GM23338 (cell line): ENCODE data around the gene PABPN1. TPM values are rescaled to one million over a fixed set of nuclear protein-coding genes. Genes with fewer than 3 reads are reported as not detected.
A peak's percentile ranks its signal among the peaks of the same experiment; 100 is the strongest.

Source experiments
- ATAC-seq: fragments of 200-7000 bp; cut with Tn5 transposase; 3 replicates; pipeline ENCODE4 v1.9.1; 2020
- DNase-seq: peaks from one replicate; pipeline ENCODE4 v3.0.0-alpha.2; 2015; ENCODE audit warnings: low spot score
- H2AFZ ChIP-seq: fragments of 200-600 bp; sonication (generic); 2 replicates; pipeline ENCODE4 v1.8.0; 2016; ENCODE audit warnings: antibody characterized with exemption, mild to moderate bottlenecking, moderate library complexity
- H3F3A ChIP-seq: fragments of 200-600 bp; sonication (generic); replicated peaks from 2 replicates; pipeline ENCODE4 v1.8.0; 2017; ENCODE audit warnings: antibody characterized with exemption, mixed run types, low read depth
- H3K27ac ChIP-seq: fragments of 200-600 bp; sonication (generic); 2 replicates; pipeline ENCODE4 v1.6.1; 2016; ENCODE audit warnings: low read depth
- H3K27me3 ChIP-seq: fragments of 200-600 bp; sonication (generic); 2 replicates; pipeline ENCODE4 v1.8.0; 2016; ENCODE audit warnings: mild to moderate bottlenecking, mixed run types, moderate library complexity; ENCODE audit not compliant: insufficient read depth
- H3K36me3 ChIP-seq: fragments of 200-600 bp; sonication (generic); 2 replicates; pipeline ENCODE4 v1.8.0; 2016; ENCODE audit warnings: mild to moderate bottlenecking; ENCODE audit not compliant: insufficient read depth
- H3K4me1 ChIP-seq: fragments of 200-600 bp; sonication (generic); 2 replicates; pipeline ENCODE4 v1.8.0; 2016; ENCODE audit warnings: mild to moderate bottlenecking, moderate library complexity; ENCODE audit not compliant: insufficient read depth
- H3K4me2 ChIP-seq: fragments of 200-600 bp; sonication (generic); 2 replicates; pipeline ENCODE4 v1.7.1; 2017; ENCODE audit warnings: mixed run types
- H3K4me3 ChIP-seq: fragments of 200-600 bp; sonication (generic); 2 replicates; pipeline ENCODE4 v1.6.1; 2016; ENCODE audit warnings: mixed run types
- H3K79me2 ChIP-seq: fragments of 200-600 bp; sonication (generic); replicated peaks from 2 replicates; pipeline ENCODE4 v1.8.0; 2017; ENCODE audit warnings: mild to moderate bottlenecking; ENCODE audit not compliant: insufficient read depth
- H3K9me2 ChIP-seq: fragments of 200-600 bp; sonication (generic); 2 replicates; pipeline ENCODE4 v1.8.0; 2017; ENCODE audit not compliant: insufficient read depth
- H4K20me1 ChIP-seq: fragments of 200-600 bp; sonication (generic); replicated peaks from 2 replicates; pipeline ENCODE4 v1.8.0; 2017; ENCODE audit warnings: mild to moderate bottlenecking; ENCODE audit not compliant: insufficient read depth
- H3K27ac Mint-ChIP-seq: 2 replicates; pipeline ENCODE4 v1.8.0; 2020; ENCODE audit warnings: inconsistent platforms, mild to moderate bottlenecking, moderate library complexity, mixed read lengths
- H3K27me3 Mint-ChIP-seq: 3 replicates; pipeline ENCODE4 v1.8.0; 2022; ENCODE audit warnings: low read depth, mild to moderate bottlenecking, moderate library complexity, mixed read lengths, inconsistent platforms; ENCODE audit not compliant: insufficient read depth, poor library complexity
- H3K36me3 Mint-ChIP-seq: 3 replicates; pipeline ENCODE4 v1.8.0; 2021; ENCODE audit warnings: low read depth, mild to moderate bottlenecking, inconsistent platforms, moderate library complexity, mixed read lengths
- H3K4me1 Mint-ChIP-seq: 3 replicates; pipeline ENCODE4 v1.8.0; 2020; ENCODE audit warnings: mild to moderate bottlenecking, inconsistent platforms, mixed read lengths
- H3K4me3 Mint-ChIP-seq: 3 replicates; pipeline ENCODE4 v1.8.0; 2021; ENCODE audit warnings: moderate library complexity, mild to moderate bottlenecking, inconsistent platforms, mixed read lengths
- H3K9me3 Mint-ChIP-seq: 3 replicates; pipeline ENCODE4 v1.8.0; 2020; ENCODE audit warnings: moderate library complexity, mild to moderate bottlenecking, inconsistent platforms, mixed read lengths
- CREB1 ChIP-seq: fragments of 250-450 bp; sonication (Bioruptor Pico); IDR thresholded peaks from 2 replicates; pipeline ENCODE4 v1.5.0; 2020; ENCODE audit warnings: low read depth, mild to moderate bottlenecking, moderate library complexity
- CTCF ChIP-seq, 2 experiments: fragments of 200-600 bp in 1 of 2; sonication (generic) in 1 of 2; conservative IDR thresholded peaks; 2 replicates each; pipeline versions ENCODE4 v1.5.1 to v1.6.1; 2016 to 2017; ENCODE audit warnings: antibody characterized with exemption in 2 of 2, low read depth in 2 of 2, mild to moderate bottlenecking in 2 of 2, moderate library complexity in 1 of 2
- ETS1 ChIP-seq: IDR thresholded peaks from 2 replicates; pipeline ENCODE4 v1.6.1; 2016; ENCODE audit warnings: antibody characterized with exemption
- EZH2 ChIP-seq: fragments of 200-600 bp; sonication (generic); IDR thresholded peaks from one replicate; pipeline ENCODE4 v1.8.0; 2017; ENCODE audit warnings: antibody characterized with exemption, mild to moderate bottlenecking, low read depth; ENCODE audit not compliant: unreplicated experiment
- EZH2phosphoT487 ChIP-seq: fragments of 200-600 bp; sonication (generic); IDR thresholded peaks from one replicate; pipeline ENCODE4 v1.8.1; 2018; ENCODE audit warnings: antibody characterized with exemption; ENCODE audit not compliant: unreplicated experiment
- JUNB ChIP-seq: IDR thresholded peaks from one replicate; pipeline ENCODE4 v1.6.1; 2016; ENCODE audit warnings: antibody characterized with exemption; ENCODE audit not compliant: unreplicated experiment
- POLR2AphosphoS5 ChIP-seq: IDR thresholded peaks from 2 replicates; pipeline ENCODE4 v1.6.1; 2016; ENCODE audit warnings: antibody characterized with exemption, low read depth
- REST ChIP-seq: IDR thresholded peaks from one replicate; pipeline ENCODE4 v1.6.1; 2018; ENCODE audit warnings: antibody characterized with exemption; ENCODE audit not compliant: unreplicated experiment
- STAT1 ChIP-seq: IDR thresholded peaks from one replicate; pipeline ENCODE4 v1.6.1; 2016; ENCODE audit warnings: antibody characterized with exemption; ENCODE audit not compliant: unreplicated experiment
- ZNF331 ChIP-seq: fragments of 250-450 bp; sonication (Bioruptor Pico); IDR thresholded peaks from 2 replicates; pipeline ENCODE4 v1.5.0; 2020; ENCODE audit warnings: low read depth, mild to moderate bottlenecking, moderate library complexity
- polyA plus RNA-seq: library from polyadenylated mRNA; unstranded; fragments of >200 nt; fragmentation: Nextera tagmentation; extraction: Ambion mirVana; gene quantifications from 2 replicates; pipeline ENCODE4 v1.2.1, GENCODE V29; 2016
- total RNA-seq: library from RNA; depleted of rRNA; stranded (reverse); fragments of >200 nt; shearing (Covaris generic); gene quantifications from 2 replicates; pipeline ENCODE4 v1.2.3, GENCODE V29; 2014

PABPN1 gene
- total and polyA plus RNA-seq, 2 experiments from 2014 or later: 116 to 342 TPM

GRCh38 chr14:23351681-23352505 lies 30.6 kb downstream of the PABPN1 start:
- H3K9me2 ChIP-seq: no peaks in the 10 kb centered on the region
- peak overlapping the region; percentile 85 for H3K4me3 ChIP-seq
- H3K4me2 ChIP-seq: peak overlapping the region; percentile 94
- H3K4me1 ChIP-seq: peaks cover 5% of the 10 kb centered on the region; the same call in 1 of the 2 replicates
- H4K20me1 ChIP-seq: peaks cover 5% of the 10 kb centered on the region; the same call in 1 of the 2 replicates
- no peaks in the 10 kb centered on the region for H3K36me3 ChIP-seq
- H3K4me3 Mint-ChIP-seq: peak overlapping the region; percentile 69
- DNase-seq (peak; percentile 67), ATAC-seq (peak; percentile 74)
- H3K4me1 Mint-ChIP-seq: peaks cover 15% of the 10 kb centered on the region
- H3K9me3 Mint-ChIP-seq: no peaks in the 10 kb centered on the region; the same call in 1 of the 3 replicates
- H2AFZ ChIP-seq: peak overlapping the region; percentile 69
- H3F3A ChIP-seq: no peaks in the 10 kb centered on the region
- no peak overlapping the region for H3K27ac Mint-ChIP-seq
- peaks cover 16% of the 10 kb centered on the region for H3K27me3 Mint-ChIP-seq
- peaks cover 37% of the 10 kb centered on the region for H3K27me3 ChIP-seq
- no peak overlapping the region for H3K27ac ChIP-seq
- TF ChIP-seq POLR2AphosphoS5 (no peak), CTCF (conservative IDR thresholded peaks at IDR 0.05; ENCODE audit: low read depth in 2 of 2) (peak; percentile 25 to 59)
- no peaks in the 10 kb centered on the region for H3K79me2 ChIP-seq
- peaks cover 16% of the 10 kb centered on the region for H3K36me3 Mint-ChIP-seq

GRCh38 chr14:23352506-23353432 lies 31.5 kb downstream of the PABPN1 start, which contains the start of gene SLC22A17:
TSS of gene SLC22A17 (minus strand) at chr14:23352887.
- Mint-ChIP-seq H3K36me3 (peaks cover 18% of the 10 kb centered on the region), H3K27ac (no peak within 1 kb of the TSS), H3K9me3 (no peaks in the 10 kb centered on the region; the same call in 1 of the 3 replicates), H3K4me1 (peaks cover 15% of the 10 kb centered on the region), H3K27me3 (peaks cover 16% of the 10 kb centered on the region), H3K4me3 (peak within 1 kb of the TSS; percentile 69)
- peak within 1 kb of the TSS; percentile 85 for H3K4me3 ChIP-seq
- H3K36me3 ChIP-seq: no peaks in the 10 kb centered on the region
- ATAC-seq (peak; percentile 92), DNase-seq (peak; percentile 96)
- no peaks in the 10 kb centered on the region for H3F3A ChIP-seq
- H3K27ac ChIP-seq: no peak within 1 kb of the TSS
- H3K9me2 ChIP-seq: no peaks in the 10 kb centered on the region
- peaks cover 5% of the 10 kb centered on the region; the same call in 1 of the 2 replicates for H3K4me1 ChIP-seq
- H3K27me3 ChIP-seq: peaks cover 37% of the 10 kb centered on the region
- H4K20me1 ChIP-seq: peaks cover 5% of the 10 kb centered on the region; the same call in 1 of the 2 replicates
- no peaks in the 10 kb centered on the region for H3K79me2 ChIP-seq
- H2AFZ ChIP-seq: peak within 1 kb of the TSS; percentile 69
- H3K4me2 ChIP-seq: peak within 1 kb of the TSS; percentile 94
- TF ChIP-seq ETS1: no peak
- no peak for TF ChIP-seq EZH2
- peak; percentile 90 for TF ChIP-seq POLR2AphosphoS5
- TF ChIP-seq EZH2phosphoT487: no peak
- TF ChIP-seq CREB1 (CRISPR knock-in tag): peak; percentile 90
- TF ChIP-seq ZNF331 (CRISPR knock-in tag): no peak
- TF ChIP-seq JUNB: no peak
- no peak for TF ChIP-seq REST
- TF ChIP-seq STAT1: no peak
